Measurements from ENCODE around the gene DGLUCY.

GRCh38 chr14:91272341-91273272 is 158.7 kb downstream of the DGLUCY start:
- TF ChIP-seq CTCF (IDR thresholded peaks at IDR 0.05; ENCODE audit: insufficient read depth, low read depth, low read length) (no peak), EZH2 (IDR thresholded peaks at IDR 0.05; ENCODE audit: insufficient read depth, low read length) (no peak)
